ENCODE measurements around the gene TIGD3. TPM values are rescaled to one million over a fixed set of nuclear protein-coding genes. Genes with fewer than 3 reads are reported as not detected.
"Not testable (repeated sequence)": the region's sequence is repeated elsewhere in the genome, so short reads cannot be mapped to it uniquely, and the experiment has no call there.

The TIGD3 gene
- total and polyA plus RNA-seq, 7 donors: 0.14 to 0.96 (median 0.36) TPM; not detected in 2

DNA sequence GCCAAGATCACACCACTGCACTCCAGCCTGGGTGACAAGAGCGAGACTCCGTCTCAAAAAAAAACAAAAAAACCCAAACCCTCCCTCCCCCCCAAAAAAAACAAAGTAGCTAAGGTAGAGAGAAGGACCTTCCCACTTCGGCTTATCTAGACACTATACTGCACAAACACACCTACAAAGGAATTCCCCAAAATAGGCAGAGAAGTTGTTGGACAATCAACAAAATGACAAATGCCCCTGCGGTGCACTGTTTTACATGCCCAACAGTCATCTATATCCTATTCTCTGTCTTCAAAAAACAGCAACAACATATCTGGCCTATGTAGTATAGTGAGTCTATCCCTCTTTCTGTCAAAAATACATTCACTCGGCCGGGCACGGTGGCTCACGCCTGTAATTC, 27.5 kb upstream of the TIGD3 start:
- Histone ChIP-seq H3K27me3 (no peaks in the 10 kb centered on the region), H3K27ac (no peak overlapping the region), H3K9me3 (no peaks in the 10 kb centered on the region), H3K4me3 (no peak overlapping the region), H3K36me3 (peaks cover 1 to 7% (median 3%) of the 10 kb centered on the region in 4 donors), H3K4me1 (peaks cover 0 to 15% (median 8%) of the 10 kb centered on the region in 4 donors)
- no peak for DNase-seq
- TF ChIP-seq EP300 (IDR thresholded peaks at IDR 0.05): no peak
- peak in 1 of 4 donors; percentile 12 for TF ChIP-seq POLR2AphosphoS5 (IDR thresholded peaks at IDR 0.05)
- TF ChIP-seq CTCF (IDR thresholded peaks at IDR 0.05): no peak
- 34 to 75% methylated on average over 8 of the region's 8 CpGs for WGBS, 2 donors
- intact Hi-C loops (cut with DNase I): no loop called here

DNA sequence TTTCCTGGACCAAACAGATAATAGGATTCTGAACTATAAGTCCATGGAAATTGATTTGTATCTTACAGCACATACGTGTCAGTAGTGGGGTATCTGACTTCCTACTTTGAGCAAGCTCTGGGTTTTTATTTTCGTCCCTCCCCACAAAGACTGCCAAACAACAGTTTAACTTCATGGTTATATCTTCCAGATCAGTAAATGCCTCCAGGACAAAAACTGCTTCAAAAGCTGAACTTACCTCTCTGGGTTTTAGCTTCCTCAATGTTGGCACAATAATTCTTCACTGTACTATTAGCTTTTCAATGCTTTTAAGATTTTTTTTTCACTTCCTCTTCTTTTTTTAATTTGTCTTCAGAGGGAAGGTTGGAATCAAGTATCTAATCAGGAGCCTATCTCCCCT, 25.1 kb upstream of the TIGD3 start:
- WGBS, 2 donors: 49 to 59% methylated on average over 2 of the region's 2 CpGs
- TF ChIP-seq CTCF (IDR thresholded peaks at IDR 0.05) (no peak), POLR2A (IDR thresholded peaks at IDR 0.05) (no peak), POLR2AphosphoS5 (IDR thresholded peaks at IDR 0.05) (no peak), EP300 (IDR thresholded peaks at IDR 0.05) (no peak)
- Histone ChIP-seq H3K4me1 (peaks cover 0 to 13% (median 5%) of the 10 kb centered on the region in 4 donors), H3K27ac (peak overlapping the region in 1 of 4 donors; percentile 2), H3K4me3 (no peak overlapping the region), H3K9me3 (no peaks in the 10 kb centered on the region), H3K36me3 (no peaks in the 10 kb centered on the region), H3K27me3 (no peaks in the 10 kb centered on the region)
- no peak for DNase-seq
- intact Hi-C loops (cut with DNase I): no loop called here

DNA sequence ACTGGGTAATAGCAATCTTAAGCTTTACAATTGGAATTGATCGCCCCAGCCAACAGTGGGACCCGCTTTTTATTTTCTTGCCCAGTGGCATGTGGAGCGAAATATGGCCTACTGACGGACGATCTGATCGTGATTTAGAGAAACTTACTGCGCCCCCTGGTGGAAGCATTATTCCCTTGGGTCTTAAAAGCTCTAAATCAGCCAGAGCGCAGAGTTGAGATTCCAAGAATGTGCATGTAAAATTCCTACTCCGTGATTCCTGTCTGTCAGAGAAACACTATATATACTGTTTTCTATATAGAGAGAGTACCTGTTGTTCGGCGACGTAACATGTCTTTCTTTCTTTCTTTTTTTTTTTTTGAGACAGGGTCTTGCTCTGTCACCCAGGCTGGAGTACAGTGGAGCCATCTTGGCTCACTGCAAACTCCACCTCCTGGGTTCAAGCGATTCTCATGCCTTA, 24.6 kb upstream of the TIGD3 start:
- no peaks in the 10 kb centered on the region for H3K27me3 ChIP-seq
- TF ChIP-seq CTCF (IDR thresholded peaks at IDR 0.05) (peak; percentile 65 to 87 (median 76)), POLR2A (IDR thresholded peaks at IDR 0.05) (no peak), POLR2AphosphoS5 (IDR thresholded peaks at IDR 0.05) (peak in 1 of 4 donors; percentile 35), EP300 (IDR thresholded peaks at IDR 0.05) (no peak)
- H3K9me3 ChIP-seq: no peaks in the 10 kb centered on the region
- peak; percentile 95 for DNase-seq
- 7 to 11% methylated on average over 13 of the region's 13 CpGs for WGBS, 2 donors
- intact Hi-C loops (cut with DNase I): loop anchor here (1.0 to 2.0 kb wide), 2 partner anchors 55 to 103 kb away; no protein-coding TSS in a partner anchor
- H3K4me3 ChIP-seq: no peak overlapping the region
- H3K4me1 ChIP-seq: peaks cover 0 to 18% (median 10%) of the 10 kb centered on the region in 4 donors
- no peaks in the 10 kb centered on the region for H3K36me3 ChIP-seq
- peak overlapping the region in 1 of 4 donors; percentile 2 for H3K27ac ChIP-seq

GRCh38 chr11:65330544-65330943, 24.0 kb upstream of the TIGD3 start:
- peaks cover 0 to 23% (median 15%) of the 10 kb centered on the region in 4 donors for H3K4me1 ChIP-seq
- TF ChIP-seq POLR2AphosphoS5 (IDR thresholded peaks at IDR 0.05) (no peak), EP300 (IDR thresholded peaks at IDR 0.05) (no peak), CTCF (IDR thresholded peaks at IDR 0.05) (no peak), POLR2A (IDR thresholded peaks at IDR 0.05) (no peak)
- intact Hi-C loops (cut with DNase I): loop anchor here (1.0 to 2.0 kb wide), 2 partner anchors 55 to 104 kb away; no protein-coding TSS in a partner anchor
- H3K27ac ChIP-seq: no peak overlapping the region
- H3K9me3 ChIP-seq: no peaks in the 10 kb centered on the region
- H3K4me3 ChIP-seq: no peak overlapping the region
- H3K27me3 ChIP-seq: no peaks in the 10 kb centered on the region
- WGBS, 2 donors: 62 to 79% methylated on average over 7 of the region's 7 CpGs
- DNase-seq: no peak
- no peaks in the 10 kb centered on the region for H3K36me3 ChIP-seq

DNA sequence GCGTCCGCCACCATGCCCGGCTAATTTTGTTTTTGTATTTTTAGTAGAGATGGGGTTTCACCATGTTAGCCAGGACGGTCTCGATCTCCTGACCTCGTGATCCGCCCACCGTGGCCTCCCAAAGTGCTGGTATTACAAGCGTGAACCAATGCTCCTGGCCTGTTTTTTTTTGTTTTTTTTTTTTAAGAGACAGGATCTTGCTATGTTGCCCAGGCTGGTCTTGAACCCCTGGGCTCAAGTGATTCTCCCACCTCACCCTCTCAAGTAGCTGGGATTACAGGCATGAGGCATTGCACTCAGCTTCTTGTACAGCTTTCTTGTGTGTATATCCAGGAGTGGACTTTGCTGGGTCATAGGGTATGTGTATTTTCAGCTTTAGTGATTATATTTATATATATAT, 22.0 kb upstream of the TIGD3 start:
- H3K9me3 ChIP-seq; H3K36me3 ChIP-seq; H3K27ac ChIP-seq; DNase-seq; H3K4me3 ChIP-seq; intact Hi-C loops (cut with DNase I); H3K27me3 ChIP-seq: not testable (repeated sequence)
- H3K4me1 ChIP-seq: peaks cover 0 to 27% (median 25%) of the 10 kb centered on the region in 4 donors
- 91 to 97% methylated on average over 9 of the region's 9 CpGs for WGBS, 2 donors
